NOMO-1 (cell line): ENCODE data around the gene ADAMTS3.
"Not testable (repeated sequence)": the region's sequence is repeated elsewhere in the genome, so short reads cannot be mapped to it uniquely, and the experiment has no call there.

Source experiments
- DNase-seq, 2 experiments: peaks; one replicate each; lab custom pipeline; 2025; ENCODE audit not compliant: unreplicated experiment in 2 of 2; lab: John Stamatoyannopoulos, UW

Gene ADAMTS3

GRCh38 chr4:72484981-72485380, 84.0 kb downstream of the ADAMTS3 start:
- DNase-seq = no peak

GRCh38 chr4:72473434-72473900, 95.6 kb downstream of the ADAMTS3 start:
- DNase-seq = no peak

GRCh38 chr4:72471816-72472215, 97.2 kb downstream of the ADAMTS3 start:
- DNase-seq = no peak

- DNase-seq = no peak
These were observed 100.0 kb downstream of the ADAMTS3 start for GRCh38 chr4:72468904-72469502.

- DNase-seq = no peak
These were observed 101.4 kb downstream of the ADAMTS3 start for GRCh38 chr4:72467633-72468032.

- no peak for DNase-seq
These were observed 105.3 kb downstream of the ADAMTS3 start for GRCh38 chr4:72463724-72464123.

- DNase-seq = no peak
These were observed 111.9 kb downstream of the ADAMTS3 start for GRCh38 chr4:72457158-72457557.

- no peak for DNase-seq
These were observed 117.7 kb downstream of the ADAMTS3 start for GRCh38 chr4:72451349-72451748.

GRCh38 chr4:72449705-72450104, 119.3 kb downstream of the ADAMTS3 start:
- no peak for DNase-seq

GRCh38 chr4:72448231-72448630, 120.8 kb downstream of the ADAMTS3 start:
- no peak for DNase-seq

GRCh38 chr4:72446353-72447055, 122.5 kb downstream of the ADAMTS3 start:
- no peak for DNase-seq

GRCh38 chr4:72444092-72444491, 124.9 kb downstream of the ADAMTS3 start:
- DNase-seq = no peak

GRCh38 chr4:72442715-72443114, 126.3 kb downstream of the ADAMTS3 start:
- DNase-seq = no peak

GRCh38 chr4:72442147-72442546, 126.9 kb downstream of the ADAMTS3 start:
- no peak for DNase-seq

- DNase-seq = no peak
These were observed 128.6 kb downstream of the ADAMTS3 start for GRCh38 chr4:72440386-72440785.

- DNase-seq = no peak
These were observed 136.0 kb downstream of the ADAMTS3 start for GRCh38 chr4:72432975-72433374.

- no peak for DNase-seq
These were observed 136.7 kb downstream of the ADAMTS3 start for GRCh38 chr4:72432282-72432681.

- no peak for DNase-seq
These were observed 138.0 kb downstream of the ADAMTS3 start for GRCh38 chr4:72430988-72431387.

- DNase-seq = no peak
These were observed 139.0 kb downstream of the ADAMTS3 start for GRCh38 chr4:72430050-72430449.

- no peak for DNase-seq
These were observed 139.6 kb downstream of the ADAMTS3 start for GRCh38 chr4:72429397-72429889.

- no peak for DNase-seq
These were observed 142.0 kb downstream of the ADAMTS3 start for GRCh38 chr4:72427057-72427456.

GRCh38 chr4:72425908-72426307, 143.1 kb downstream of the ADAMTS3 start:
- DNase-seq = not testable (repeated sequence)
